ENCODE data around the gene EEF2K.

DNA sequence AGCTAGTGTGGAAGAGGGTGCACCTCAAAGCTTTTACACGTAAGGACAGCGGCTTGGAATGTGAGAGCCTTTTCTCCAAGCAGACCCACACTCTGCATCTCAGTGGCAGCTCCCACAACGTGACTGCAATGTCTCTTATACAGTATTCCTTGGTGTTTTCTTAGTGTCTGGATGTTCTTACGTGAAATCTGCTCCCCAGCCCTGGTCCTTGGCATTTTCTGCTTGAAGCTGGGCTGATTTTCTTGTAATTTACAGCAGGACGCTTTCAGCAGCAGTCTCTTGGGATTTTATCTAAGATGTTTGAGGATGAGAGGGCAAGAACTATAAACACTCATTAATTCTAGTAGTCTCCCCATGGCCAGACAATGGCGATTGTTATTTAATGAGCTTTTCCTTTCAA is 79.0 kb downstream of the EEF2K start:
- TF ChIP-seq CTCF (conservative IDR thresholded peaks at IDR 0.05; ENCODE audit: low read depth, low read length) (no peak), EZH2 (IDR thresholded peaks at IDR 0.05; ENCODE audit: low read length, unreplicated experiment) (no peak)
